ENCODE measurements around the gene ELAVL1. TPM values are rescaled to one million over a fixed set of nuclear protein-coding genes. Genes with fewer than 3 reads are reported as not detected.

Gene ELAVL1
- total and polyA plus RNA-seq, 7 donors: 22.3 to 57.9 (median 44.5) TPM

DNA sequence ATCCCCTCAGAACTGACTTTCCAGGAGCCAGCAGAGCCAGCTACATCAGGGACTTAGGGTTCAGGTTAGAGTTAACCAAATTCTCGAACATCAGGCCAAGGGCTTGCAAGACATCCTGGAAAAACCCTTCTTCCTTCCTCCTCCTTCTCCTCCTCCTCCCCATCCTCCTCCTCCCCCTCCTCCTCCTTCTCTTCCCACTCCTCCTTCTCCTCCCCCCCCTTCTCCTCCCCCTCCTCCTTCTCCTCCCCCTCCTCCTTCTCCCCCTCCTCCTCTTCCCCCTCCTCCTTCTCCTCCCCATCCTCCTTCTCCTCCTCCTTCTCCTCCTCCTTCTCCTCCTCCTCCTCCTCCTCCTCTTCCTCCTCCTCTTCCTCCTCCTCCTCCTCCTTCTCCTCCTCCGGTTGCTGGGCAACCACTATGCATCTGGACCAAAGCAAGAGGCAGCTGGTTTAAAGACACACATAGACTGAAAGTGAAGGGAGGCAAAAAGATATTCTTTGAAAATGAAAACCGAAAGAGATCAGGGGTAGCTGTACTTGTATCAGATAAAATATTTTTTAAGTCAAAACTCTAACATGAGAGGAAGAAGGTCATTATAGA is 41.2 kb upstream of the ELAVL1 start:
- intact Hi-C loops (cut with DNase I): no loop called here
- Histone ChIP-seq H3K27me3 (ENCODE audit: insufficient read depth in 3 of 3, low read length in 2 of 3) (peaks cover 0 to 7% (median 4%) of the 10 kb centered on the region in 3 donors), H3K9me3 (no peaks in the 10 kb centered on the region), H3K36me3 (ENCODE audit: insufficient read depth in 1 of 2, low read depth in 1 of 2) (no peaks in the 10 kb centered on the region), H3K27ac (no peak overlapping the region), H3K4me3 (no peak overlapping the region), H3K4me1 (no peaks in the 10 kb centered on the region)
- WGBS, 3 donors: 54 to 69% (median 64%) methylated on average over 2 to 3 of the region's 3 CpGs
- ATAC-seq (no peak), DNase-seq (no peak)
- TF ChIP-seq, protein P1, sequence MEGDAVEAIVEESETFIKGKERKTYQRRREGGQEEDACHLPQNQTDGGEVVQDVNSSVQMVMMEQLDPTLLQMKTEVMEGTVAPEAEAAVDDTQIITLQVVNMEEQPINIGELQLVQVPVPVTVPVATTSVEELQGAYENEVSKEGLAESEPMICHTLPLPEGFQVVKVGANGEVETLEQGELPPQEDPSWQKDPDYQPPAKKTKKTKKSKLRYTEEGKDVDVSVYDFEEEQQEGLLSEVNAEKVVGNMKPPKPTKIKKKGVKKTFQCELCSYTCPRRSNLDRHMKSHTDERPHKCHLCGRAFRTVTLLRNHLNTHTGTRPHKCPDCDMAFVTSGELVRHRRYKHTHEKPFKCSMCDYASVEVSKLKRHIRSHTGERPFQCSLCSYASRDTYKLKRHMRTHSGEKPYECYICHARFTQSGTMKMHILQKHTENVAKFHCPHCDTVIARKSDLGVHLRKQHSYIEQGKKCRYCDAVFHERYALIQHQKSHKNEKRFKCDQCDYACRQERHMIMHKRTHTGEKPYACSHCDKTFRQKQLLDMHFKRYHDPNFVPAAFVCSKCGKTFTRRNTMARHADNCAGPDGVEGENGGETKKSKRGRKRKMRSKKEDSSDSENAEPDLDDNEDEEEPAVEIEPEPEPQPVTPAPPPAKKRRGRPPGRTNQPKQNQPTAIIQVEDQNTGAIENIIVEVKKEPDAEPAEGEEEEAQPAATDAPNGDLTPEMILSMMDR (IDR thresholded peaks at IDR 0.05): no peak

DNA sequence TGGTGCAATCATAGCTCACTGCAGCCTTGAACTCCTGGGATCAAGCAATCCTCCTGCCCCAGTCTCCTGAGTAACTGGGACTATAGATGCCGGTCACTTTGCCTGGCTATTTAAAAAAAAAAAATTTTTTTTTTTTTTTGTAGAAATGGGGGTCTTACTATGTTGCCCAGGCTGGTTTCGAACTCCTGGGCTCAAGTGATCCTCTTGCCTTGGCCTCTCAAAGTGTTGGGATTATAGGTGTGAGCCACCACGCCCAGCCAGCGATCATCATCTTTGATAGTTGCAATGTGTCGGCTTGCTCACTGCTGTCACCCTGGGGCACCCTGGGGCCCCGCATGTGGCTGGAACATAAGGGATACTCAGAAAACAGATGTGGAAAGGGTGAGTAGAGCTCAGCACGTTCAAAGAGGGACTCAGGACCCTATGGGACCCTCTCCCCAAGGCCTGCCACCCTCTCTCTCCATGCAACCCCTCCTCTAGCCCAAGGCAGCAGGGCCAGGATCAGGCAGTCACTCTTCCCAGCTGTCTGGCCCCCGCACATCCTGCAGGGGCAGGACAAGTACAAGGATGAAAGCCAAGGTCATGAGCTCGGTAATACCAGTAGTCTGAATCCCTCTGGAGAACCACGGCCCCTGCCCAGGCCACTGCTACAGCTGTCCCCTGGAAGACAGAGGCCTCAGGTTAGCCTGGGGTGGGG is 40.6 kb upstream of the ELAVL1 start:
- H3K9me3 ChIP-seq: no peaks in the 10 kb centered on the region
- intact Hi-C loops (cut with DNase I): no loop called here
- TF ChIP-seq, protein P1 (IDR thresholded peaks at IDR 0.05): no peak
- H3K27ac ChIP-seq: no peak overlapping the region
- peaks cover 0 to 13% (median 4%) of the 10 kb centered on the region in 3 donors for H3K27me3 ChIP-seq (ENCODE audit: insufficient read depth in 3 of 3, low read length in 2 of 3)
- H3K4me3 ChIP-seq: no peak overlapping the region
- H3K4me1 ChIP-seq: no peaks in the 10 kb centered on the region
- DNase-seq (no peak), ATAC-seq (no peak)
- 46 to 64% (median 52%) methylated on average over 10 of the region's 10 CpGs for WGBS, 3 donors
- H3K36me3 ChIP-seq (ENCODE audit: insufficient read depth in 1 of 2, low read depth in 1 of 2): no peaks in the 10 kb centered on the region

DNA sequence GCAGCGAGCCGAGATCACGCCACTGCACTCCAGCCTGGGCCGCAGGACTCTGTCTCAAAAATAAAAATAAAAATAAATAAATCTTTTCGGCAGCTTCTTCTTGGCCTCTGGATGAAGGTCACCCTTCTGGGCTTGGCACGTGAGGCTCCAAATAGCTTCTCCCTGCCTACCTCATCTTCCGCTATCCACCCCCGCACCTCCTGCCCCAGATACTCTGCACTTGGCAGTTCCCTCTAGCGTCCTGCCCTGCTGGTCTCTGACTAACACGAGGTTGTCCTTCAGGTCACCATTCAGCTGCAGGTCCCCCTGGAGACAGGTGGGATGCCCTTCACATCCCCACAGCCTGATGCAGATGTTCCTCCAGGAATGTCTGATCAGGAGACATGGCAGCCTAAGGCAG is 38.6 kb upstream of the ELAVL1 start:
- H3K4me3 ChIP-seq: no peak overlapping the region
- no peaks in the 10 kb centered on the region for H3K4me1 ChIP-seq
- peaks cover 0 to 19% (median 0%) of the 10 kb centered on the region in 3 donors for H3K27me3 ChIP-seq (ENCODE audit: insufficient read depth in 3 of 3, low read length in 2 of 3)
- WGBS, 3 donors: 76 to 82% (median 81%) methylated on average over 10 of the region's 10 CpGs
- H3K36me3 ChIP-seq (ENCODE audit: insufficient read depth in 1 of 2, low read depth in 1 of 2): no peaks in the 10 kb centered on the region
- TF ChIP-seq, protein P1 (IDR thresholded peaks at IDR 0.05): no peak
- DNase-seq (no peak), ATAC-seq (no peak)
- intact Hi-C loops (cut with DNase I): no loop called here
- H3K9me3 ChIP-seq: no peaks in the 10 kb centered on the region
- H3K27ac ChIP-seq: no peak overlapping the region

DNA sequence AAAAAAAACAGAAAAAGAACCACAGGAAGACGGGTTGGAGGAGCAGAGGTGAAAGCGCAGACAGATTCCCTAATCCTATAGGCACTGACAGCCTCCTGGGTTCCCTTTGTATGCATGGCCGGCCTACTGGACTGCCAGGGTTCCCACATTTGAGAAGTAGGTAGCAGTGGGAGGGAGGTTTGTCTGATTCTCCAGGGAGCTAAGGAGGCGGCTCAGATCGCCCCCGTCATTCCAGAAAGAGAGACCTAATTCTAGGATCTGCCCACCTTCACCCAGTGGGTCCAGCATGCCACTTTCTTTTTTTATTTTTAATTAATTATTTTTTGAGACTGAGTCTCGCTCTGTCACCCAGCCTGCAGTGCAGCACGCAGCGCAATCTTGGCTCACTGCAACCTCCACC is 37.5 kb upstream of the ELAVL1 start:
- intact Hi-C loops (cut with DNase I): no loop called here
- 92 to 93% (median 93%) methylated on average over 9 of the region's 9 CpGs for WGBS, 3 donors
- Histone ChIP-seq H3K27ac (no peak overlapping the region), H3K4me3 (no peak overlapping the region), H3K9me3 (no peaks in the 10 kb centered on the region), H3K36me3 (ENCODE audit: insufficient read depth in 1 of 2, low read depth in 1 of 2) (no peaks in the 10 kb centered on the region), H3K27me3 (ENCODE audit: insufficient read depth in 3 of 3, low read length in 2 of 3) (peaks cover 0 to 29% (median 0%) of the 10 kb centered on the region in 3 donors), H3K4me1 (no peaks in the 10 kb centered on the region)
- TF ChIP-seq, protein P1 (IDR thresholded peaks at IDR 0.05): no peak
- DNase-seq (no peak), ATAC-seq (no peak)
